22Rv1 (cell line): ENCODE measurements around the gene CD247.

Experiments used
- H3K27ac ChIP-seq: fragments of 450-650 bp; 2 replicates; pipeline ENCODE4 v1.5.1; 2017
- ZFX ChIP-seq: fragments of 450-650 bp; IDR thresholded peaks from 2 replicates; pipeline ENCODE4 v1.6.1; 2017; ENCODE audit warnings: antibody characterized with exemption, borderline replicate concordance
- TF ChIP-seq, protein P1 (sequence below): fragments of 450-650 bp; IDR thresholded peaks from 2 replicates; pipeline ENCODE4 v1.5.1; 2017; ENCODE audit warnings: mild to moderate bottlenecking

Gene CD247

DNA sequence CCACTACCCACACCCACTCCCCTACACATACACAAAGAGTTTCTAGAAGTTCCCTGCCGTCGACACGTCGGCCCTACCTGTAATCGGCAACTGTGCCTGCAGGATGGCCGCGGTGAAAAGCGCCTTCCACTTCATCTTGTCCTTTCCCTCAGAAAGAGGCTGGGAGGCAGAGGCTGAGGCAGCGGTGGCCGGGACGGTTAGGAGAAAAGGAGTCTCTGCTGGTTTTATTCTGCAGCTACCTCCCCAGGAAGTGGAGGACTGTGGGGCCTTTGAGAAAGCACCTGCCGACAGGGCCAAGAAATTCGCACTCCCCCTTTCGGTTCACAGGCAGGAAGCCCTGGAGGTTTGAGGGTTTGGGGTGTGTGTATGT lies at the start of gene CD247:
CD247 (minus strand) TSS at position 199 of the 370 bp plus-strand sequence; CDS start at position 135, 64 bp downstream.
- TF ChIP-seq, protein P1, sequence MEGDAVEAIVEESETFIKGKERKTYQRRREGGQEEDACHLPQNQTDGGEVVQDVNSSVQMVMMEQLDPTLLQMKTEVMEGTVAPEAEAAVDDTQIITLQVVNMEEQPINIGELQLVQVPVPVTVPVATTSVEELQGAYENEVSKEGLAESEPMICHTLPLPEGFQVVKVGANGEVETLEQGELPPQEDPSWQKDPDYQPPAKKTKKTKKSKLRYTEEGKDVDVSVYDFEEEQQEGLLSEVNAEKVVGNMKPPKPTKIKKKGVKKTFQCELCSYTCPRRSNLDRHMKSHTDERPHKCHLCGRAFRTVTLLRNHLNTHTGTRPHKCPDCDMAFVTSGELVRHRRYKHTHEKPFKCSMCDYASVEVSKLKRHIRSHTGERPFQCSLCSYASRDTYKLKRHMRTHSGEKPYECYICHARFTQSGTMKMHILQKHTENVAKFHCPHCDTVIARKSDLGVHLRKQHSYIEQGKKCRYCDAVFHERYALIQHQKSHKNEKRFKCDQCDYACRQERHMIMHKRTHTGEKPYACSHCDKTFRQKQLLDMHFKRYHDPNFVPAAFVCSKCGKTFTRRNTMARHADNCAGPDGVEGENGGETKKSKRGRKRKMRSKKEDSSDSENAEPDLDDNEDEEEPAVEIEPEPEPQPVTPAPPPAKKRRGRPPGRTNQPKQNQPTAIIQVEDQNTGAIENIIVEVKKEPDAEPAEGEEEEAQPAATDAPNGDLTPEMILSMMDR: no peak
- no peak for TF ChIP-seq ZFX
- no peak within 1 kb of the TSS for H3K27ac ChIP-seq

DNA sequence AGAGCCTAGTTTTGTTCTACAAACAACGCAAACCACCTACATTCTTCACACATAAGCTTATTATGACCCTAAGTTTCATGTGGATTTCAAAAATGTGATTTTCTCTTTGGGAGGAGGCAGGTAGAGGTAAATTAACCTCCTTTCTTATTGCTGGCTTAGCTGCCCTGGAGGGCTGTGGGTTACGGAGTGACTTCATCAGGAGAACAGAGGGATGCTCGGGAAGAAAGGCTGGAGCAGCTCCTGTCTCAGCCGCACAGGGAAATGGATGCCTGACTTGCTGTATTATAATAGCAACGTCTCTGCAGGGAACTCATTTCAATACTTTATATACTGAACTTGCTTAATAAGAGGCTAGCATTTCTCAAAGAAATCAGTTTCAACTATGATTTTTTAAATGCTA lies 49.3 kb upstream of the CD247 start:
- TF ChIP-seq, protein P1: no peak
- no peak for TF ChIP-seq ZFX
- H3K27ac ChIP-seq: no peak overlapping the region

DNA sequence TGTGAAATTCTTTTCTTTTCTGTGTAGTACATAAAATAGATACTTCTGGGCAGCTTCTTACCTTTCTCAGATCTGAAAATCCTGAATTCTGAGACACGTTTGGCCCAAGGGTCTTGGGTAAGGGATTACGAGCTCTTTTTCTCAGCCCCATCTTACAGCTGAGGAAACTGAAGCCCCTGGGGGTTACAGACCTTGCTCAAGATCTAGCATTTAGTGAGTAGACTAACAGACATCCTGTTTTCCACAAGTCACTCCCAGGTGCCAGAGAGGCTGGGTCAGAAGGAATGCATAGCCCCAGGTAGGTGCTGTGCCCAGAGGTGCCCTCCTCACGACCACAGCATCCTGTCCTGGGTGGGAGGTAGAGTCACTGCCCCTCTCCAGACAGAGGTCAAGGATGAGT lies 48.4 kb upstream of the CD247 start:
- TF ChIP-seq, protein P1: no peak
- TF ChIP-seq ZFX: no peak

DNA sequence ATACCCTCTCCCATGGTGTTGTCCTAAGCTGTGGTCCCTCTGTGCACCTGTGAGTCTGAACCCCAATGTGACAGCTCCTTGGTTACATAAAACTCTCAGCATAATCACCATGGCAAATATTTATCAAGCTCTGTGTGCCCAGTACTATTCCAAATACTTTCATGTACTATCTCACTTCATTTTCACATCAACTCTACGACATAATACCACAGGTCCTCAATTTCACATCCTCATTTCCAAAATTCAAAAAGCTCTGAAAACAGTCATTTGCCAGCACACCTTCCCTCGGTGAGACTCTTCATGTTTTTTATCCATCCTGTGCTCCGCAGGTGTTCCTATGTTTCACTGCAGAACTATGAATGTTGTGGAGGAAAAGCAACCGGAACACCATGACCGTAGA lies 47.6 kb upstream of the CD247 start:
- TF ChIP-seq, protein P1: no peak
- TF ChIP-seq ZFX: no peak
- no peak overlapping the region for H3K27ac ChIP-seq

More for the DNA sequence above, 48.4 kb upstream of the CD247 start:
- H3K27ac ChIP-seq: no peak overlapping the region

DNA sequence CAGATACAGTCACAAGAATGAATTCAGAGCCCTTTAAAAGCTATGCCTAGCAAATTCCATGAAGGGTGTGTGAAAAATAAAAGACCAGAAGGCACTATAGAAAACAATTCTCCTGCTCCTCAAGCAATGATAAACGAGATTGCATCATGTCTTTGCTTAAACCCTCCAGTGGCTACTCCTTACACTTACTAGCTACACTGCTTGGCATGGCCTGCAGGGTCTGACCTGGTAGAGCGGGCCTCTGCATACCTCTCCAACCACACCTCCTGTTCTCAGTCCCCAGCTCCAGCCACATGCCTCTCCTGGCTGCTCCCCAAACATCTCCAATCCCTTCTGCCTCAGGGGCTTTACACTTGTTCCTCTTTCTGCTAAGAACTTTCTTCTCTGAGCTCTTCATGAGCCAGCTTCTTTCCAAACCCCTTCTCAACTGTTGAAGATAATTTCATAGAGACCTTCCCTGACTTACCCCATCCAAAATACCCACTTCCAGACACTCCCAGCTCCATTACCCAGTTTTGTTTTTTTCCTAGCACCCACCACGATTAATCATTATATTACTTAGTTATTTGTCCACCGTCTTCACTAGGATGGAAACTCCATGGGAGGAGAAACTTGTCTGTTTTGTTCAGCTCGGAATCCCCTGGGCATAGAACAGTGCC lies 46.4 kb upstream of the CD247 start:
- TF ChIP-seq ZFX: no peak
- TF ChIP-seq, protein P1: no peak
- H3K27ac ChIP-seq: no peak overlapping the region

DNA sequence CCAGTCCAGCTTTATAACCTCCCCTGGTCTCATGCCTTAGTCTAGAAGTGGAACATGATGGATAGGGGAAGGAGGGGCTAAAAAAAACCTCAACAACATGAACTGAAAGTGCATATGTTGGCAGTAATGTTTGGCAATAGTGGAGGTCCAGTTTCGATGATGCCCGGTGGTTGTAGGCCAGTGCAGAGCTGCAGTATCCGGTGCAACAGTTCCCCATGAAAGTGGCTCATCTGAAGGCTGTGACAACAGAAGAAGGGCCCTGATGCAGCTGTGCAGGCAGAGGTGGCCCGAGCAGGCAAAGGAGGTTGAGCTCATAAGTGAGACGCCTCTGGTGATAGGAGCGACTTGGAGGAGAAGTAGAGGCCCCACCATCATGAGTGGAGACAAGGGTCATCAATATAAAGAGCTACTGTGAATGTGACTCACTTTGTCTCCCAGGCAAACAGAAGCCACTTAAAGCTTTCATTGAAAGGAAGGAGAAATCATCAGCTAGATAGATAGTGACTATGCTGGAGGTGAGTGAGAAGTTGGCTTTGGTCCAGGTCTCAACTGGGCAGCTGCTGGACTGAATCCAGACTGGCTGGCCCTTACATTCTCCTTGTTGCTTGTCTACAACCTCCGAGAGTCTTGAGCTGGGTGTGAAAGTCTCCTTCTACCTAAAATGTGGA lies 45.4 kb upstream of the CD247 start:
- no peak overlapping the region for H3K27ac ChIP-seq
- TF ChIP-seq, protein P1: no peak
- TF ChIP-seq ZFX: no peak

DNA sequence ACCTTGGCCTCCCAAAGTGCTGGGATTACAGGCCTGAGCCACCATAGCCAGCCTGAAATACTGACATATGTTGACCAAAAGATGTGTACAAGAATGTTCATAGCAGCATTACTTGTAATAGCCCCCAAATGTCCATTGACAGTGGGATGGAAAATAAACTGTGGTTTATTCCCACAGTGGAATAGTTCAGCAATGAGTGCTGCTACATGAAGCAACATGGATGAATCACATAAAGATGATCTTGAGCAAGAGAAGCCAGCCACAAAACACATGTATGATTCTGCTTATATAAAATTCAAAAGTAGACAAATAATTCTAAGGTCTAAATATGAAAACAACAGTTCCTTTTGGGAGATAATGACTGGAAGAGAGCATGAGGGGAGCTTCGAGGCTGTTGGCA lies 44.4 kb upstream of the CD247 start:
- no peak overlapping the region for H3K27ac ChIP-seq
- no peak for TF ChIP-seq ZFX
- TF ChIP-seq, protein P1: no peak
